Right ventricle myocardium superior (tissue), 1 donor: ENCODE results near the gene LRRK1. TPM values are rescaled to one million over a fixed set of nuclear protein-coding genes. Genes with fewer than 3 reads are reported as not detected.
A peak's percentile ranks its signal among the peaks of the same experiment; 100 is the strongest.

Experiments used
- ATAC-seq: fragments of 200-7000 bp; cut with Tn5 transposase; one replicate; pipeline ENCODE4 v1.9.1; 2020; ENCODE audit warnings: mild to moderate bottlenecking; ENCODE audit not compliant: poor library complexity
- DNase-seq: peaks from one replicate; pipeline ENCODE4 v3.0.0-alpha.2; 2020
- intact Hi-C: fragments of 100-400 bp; cut with DNase I; formaldehyde crosslinking; loops from one replicate; pipeline ENCODE4 v1.11.2; 2022
- total RNA-seq: library from RNA; stranded (reverse); fragmentation: NEBNext Ultra II Directional; extraction: Animal tissue kit (Norgen Biotek cat#: 25700); gene quantifications from one replicate; pipeline ENCODE4 v1.2.1, GENCODE V29; 2021
- donor health status: DM: no; HTN: yes; CAD: no; lungs with severe emphysema.

Gene LRRK1
- total RNA-seq, 1 donor from 2014 or later = 3.0 TPM

DNA sequence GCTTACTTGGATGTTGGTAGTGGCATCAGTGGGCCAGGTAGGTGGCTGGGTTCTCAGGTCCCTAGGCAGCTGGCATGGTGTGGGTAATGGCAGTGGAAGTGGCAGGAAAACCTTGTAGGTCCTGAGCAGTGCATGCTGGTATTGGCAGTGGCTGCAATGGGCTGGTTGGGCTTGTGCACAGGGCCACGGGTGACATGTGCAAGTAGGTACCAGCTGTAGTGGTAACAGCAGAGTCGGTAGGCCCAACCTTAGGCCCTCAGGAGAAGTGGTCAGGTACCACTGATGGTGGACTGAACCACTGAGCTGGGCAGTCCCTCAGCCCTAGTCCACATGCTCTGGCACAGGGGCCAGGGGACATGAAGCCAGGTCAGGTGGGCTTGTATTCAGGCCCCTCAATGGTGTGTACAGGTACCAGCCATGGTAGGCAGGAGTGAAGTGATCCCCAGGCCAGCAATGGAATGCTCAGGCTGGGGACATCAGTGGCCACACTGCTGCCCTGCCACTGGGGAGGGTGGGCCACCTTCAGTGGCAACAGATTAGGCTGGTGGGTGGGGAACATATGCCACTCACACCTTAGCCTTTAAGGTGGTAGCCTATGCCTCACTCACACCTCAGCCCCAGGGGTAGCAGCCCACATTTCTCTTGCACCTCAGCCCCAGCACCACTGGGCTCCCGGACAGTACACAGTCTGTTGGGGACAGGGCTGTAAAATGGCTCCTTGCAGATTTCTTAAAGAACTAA is 118.1 kb downstream of the LRRK1 start:
- no peak for DNase-seq
- intact Hi-C loops = no loop called here
- ATAC-seq = no peak

DNA sequence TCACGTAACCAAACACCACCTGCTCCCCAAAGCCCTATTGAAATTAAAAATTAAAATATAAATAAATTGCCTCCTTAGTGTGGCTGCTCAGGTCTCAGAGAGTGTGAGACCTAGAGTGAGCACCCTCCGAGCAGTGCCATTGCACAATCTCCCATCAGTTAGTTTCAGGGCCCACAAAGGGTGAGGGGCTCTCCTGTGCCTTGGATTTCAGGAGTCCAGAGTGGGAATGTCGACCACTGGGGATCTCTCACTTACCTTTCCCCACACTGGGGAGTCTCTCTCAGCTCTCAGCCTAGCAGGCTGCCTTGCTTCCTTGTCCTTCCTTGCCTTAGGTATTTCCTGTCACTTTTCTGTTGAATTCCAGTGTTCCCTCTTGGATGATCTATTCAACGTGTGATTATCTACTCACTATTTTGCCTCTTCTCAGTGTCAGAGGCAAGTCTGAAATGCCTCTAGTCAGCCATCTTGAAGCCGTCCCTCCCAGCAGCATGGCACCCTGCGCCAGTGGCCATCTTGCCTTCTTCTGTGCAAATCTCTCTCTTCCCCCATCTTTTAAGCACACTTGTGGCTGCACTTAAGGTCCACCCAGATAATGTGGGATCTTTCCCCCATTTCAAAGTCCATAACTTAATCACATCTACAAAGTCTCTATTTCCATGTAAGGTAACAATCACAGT is 119.3 kb downstream of the LRRK1 start:
- intact Hi-C loops = no loop called here
- DNase-seq = no peak

DNA sequence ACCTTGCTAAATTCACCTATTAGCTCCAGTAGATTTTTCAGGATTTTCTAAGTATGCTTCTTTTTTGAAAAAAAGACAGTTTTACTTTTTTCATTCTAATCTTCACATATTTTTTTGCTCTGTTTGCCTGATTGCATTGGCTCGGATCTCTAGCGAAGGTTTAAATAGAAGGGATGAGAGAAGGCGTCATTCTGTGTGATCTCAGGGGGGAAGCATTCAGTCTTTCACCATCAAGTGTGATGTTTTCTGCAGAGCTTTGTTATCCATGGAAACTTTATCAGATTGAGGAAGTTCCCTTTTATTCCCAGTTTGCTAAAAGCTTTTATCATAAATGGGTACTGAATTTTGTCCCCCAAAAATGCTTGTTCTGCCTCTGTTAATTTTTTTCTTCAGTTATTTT is 120.3 kb downstream of the LRRK1 start:
- intact Hi-C loops = no loop called here
- DNase-seq = no peak
- peak; percentile 62 for ATAC-seq

More for the DNA sequence above, 119.3 kb downstream of the LRRK1 start:
- ATAC-seq = no peak

DNA sequence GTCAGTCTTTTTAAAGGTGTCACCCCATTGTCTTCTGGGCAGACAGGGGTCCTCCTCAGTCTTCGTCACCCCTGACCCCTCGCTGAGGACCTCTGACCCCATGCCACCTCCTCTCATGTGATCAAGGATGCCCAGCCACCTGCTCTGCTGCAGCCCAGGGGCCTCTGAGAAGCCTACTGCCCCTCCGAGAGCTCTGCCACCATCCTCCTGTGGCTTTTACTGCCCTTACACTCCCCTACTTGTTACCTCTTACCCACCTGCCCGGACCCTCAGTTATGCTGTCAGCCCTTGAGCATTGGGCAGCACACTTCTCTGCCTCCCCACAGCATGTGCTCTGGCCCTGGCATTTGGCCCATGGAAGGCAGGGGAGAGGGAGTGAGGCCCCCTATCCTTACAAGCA is 123.2 kb downstream of the LRRK1 start:
- DNase-seq = no peak
- intact Hi-C loops = no loop called here
- ATAC-seq = no peak

DNA sequence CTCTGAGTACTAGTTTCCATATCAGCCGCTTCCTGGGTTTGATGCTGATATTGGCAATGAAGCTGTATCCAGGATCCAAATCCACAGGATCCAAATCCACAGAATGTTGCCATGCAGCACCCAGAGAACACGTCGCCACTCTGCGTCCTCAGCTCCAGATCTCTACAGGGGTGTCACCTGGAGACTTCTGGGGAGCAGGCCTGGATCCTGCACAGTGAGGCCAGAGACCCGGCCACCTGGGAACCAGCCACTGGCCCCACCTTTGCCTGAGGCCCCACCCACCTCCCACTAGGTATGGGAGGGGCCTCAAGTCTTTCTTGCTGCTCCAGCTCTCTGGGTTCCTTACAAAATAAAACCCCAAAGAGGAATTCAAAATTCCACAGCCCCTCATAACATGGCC is 123.9 kb downstream of the LRRK1 start:
- intact Hi-C loops = no loop called here
- DNase-seq = no peak

DNA sequence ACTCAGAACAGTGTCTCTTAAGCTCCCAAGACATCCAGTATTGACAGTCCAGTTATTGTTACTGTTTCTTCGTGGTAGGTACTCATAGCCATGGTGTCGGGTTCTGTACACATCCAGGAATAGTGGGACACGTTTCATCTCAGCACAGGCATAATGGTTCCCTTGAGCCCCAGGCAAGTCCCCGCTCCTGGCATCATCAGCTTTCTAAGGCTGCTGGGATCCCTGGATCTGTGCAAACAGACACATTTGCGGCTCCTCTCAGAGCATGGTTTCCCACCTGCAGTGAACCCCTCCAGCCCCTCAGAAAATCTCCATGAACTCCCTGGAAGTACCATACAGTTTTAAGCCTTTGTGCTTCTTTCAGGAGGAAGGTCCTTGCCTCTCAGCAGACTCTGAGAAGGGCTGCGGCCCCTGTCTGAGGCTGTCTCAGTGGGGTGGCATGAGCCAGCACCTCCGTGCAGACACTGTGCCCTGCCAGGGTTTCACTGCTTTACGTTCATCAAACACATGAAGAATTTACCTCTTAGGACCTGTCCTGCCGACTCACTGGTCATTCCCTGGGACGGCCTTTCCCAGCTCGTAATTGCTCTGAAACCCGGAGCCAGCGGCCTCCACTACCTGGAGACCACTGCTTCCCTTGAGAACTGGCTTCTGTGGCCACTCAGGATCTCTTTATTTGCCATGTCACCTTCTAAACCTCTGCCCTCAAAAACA is 124.9 kb downstream of the LRRK1 start:
- ATAC-seq = no peak
- DNase-seq = no peak

More for the DNA sequence above, 123.9 kb downstream of the LRRK1 start:
- ATAC-seq = no peak

DNA sequence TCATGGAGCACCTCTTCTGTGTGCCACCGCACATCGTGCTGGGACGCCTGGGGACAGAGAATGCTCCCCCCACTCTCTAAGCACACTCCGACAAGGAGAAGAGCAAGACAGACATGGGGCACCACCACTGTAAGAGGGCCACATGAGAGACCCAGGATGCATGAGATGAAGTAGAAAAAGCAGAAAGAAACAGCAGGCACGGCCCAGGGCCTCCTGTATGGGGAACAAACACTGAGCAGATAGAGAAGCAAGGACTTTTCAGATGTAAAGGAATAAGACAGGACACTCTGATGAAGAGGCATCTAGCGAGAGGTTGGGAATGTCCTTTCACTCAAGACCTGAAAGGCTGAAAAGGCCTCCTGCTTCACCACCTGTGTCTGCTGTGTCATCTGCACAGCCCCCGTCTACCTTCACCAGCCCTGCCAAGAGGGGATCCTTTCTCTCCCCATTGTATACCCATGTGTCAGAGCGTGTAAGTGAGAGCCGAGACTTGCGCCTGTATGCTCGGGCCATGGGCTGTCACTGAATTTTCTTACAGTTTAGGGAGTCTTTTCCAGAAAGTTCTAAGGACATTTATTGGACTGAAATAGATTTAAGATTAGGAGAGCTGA is 125.6 kb downstream of the LRRK1 start:
- ATAC-seq (no peak), DNase-seq (no peak)
- intact Hi-C loops = no loop called here

More for the DNA sequence above, 124.9 kb downstream of the LRRK1 start:
- intact Hi-C loops = no loop called here

DNA sequence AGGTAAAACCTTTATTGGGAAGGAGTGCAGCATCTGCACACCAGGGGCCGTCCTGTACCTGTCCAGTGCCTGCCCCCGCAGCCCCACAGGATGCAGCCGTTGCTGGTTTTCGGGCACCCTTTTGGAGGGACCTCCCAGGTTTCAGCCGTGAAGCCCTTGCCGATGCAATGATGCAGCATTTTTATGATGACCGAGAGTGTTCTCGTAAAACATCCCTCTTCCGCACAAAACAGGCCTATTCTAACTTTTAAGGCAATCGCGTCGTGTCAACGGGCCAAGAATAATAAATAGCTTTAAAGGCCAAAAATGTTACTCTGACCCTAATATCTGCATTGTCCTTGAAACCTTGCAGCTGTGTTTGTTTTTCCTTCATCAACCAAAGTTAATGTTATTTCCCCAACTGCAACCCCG is 126.1 kb downstream of the LRRK1 start:
- DNase-seq = peak; percentile 46
- peak; percentile 70 for ATAC-seq
- intact Hi-C loops = no loop called here

DNA sequence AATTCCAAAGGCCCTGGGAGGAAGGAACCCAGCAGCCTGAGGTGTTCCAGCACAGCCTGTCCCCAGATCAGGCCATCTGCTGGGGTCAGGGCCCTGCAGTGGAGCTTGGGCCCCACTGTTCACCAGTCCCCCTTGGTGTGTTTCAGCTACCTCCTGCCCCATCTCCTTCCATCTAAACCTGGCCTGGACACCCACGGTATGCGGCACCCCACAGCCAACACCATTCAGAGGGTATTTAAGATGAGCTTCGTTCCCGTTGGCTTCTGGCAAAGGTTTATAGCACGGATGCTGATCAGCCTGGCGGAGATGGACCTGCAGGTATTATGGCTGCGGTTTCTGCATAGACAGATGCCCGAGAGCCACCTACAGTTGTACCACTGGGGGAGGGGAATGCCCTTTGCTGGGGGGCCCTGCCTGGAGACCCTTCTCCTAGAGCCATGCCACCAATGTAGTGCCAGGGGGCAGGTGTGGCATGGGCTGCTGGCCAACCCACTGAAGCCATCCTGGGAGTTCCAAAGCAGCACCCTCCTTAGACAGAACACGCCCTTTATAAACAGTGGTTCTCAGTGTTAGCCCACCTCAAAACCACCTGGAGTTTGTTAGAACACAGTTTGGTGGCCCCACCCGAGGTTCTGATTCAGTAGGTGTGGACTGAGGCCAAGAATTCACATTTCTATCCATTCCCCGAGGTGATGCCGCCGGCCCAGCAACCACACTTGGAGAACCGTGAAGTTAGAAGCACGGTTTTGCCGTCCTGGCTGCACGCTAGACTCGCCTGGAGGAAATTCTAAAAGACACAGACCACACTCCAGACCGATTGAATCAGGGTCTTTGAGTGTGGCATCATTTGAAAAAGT is 126.9 kb downstream of the LRRK1 start:
- ATAC-seq (peak; percentile 43), DNase-seq (peak; percentile 37)
- intact Hi-C loops = no loop called here

DNA sequence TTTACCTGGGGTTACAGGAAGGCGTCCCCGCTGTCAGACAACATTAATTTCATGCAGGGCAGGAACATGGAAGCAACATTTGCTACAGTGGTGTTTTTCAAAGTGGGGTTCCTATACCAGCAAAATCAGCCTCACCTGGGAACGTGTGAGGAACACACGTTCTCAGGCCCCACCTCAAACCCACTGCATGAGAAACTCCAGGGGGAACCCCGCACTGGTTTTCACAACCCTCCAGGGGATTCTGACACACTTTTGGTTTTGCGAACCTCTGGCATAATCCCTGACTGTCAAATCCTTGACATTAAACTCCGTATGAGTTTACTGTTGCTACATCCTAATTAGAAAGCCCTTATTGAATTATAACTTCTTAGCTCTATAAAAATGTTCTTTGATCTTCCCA is 127.7 kb downstream of the LRRK1 start:
- DNase-seq (no peak), ATAC-seq (no peak)
- intact Hi-C loops = no loop called here

DNA sequence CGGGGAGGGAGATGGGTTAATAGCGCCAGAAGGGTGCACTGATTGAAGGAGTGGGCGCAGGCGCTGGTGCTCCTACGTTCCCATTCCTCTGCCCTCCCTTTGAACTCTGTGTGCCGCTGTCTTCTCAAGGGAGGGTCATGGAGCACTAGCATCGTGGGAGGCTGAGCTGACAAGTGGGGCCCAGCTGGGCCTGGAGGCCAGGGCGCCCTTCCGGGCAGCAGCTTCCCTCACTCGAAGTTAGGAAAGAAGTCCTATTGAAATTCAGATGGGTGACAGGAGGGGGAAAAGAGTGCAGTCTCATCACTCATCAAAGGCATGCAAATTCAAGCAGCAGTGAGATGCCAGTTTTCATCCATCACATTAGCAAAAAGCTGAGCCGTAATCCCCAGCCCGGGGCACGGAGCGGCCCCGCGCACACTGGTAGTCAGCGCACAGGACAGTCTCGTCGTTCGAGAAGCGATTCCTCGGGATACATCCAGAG is 128.2 kb downstream of the LRRK1 start:
- intact Hi-C loops = no loop called here
- ATAC-seq (no peak), DNase-seq (no peak)

DNA sequence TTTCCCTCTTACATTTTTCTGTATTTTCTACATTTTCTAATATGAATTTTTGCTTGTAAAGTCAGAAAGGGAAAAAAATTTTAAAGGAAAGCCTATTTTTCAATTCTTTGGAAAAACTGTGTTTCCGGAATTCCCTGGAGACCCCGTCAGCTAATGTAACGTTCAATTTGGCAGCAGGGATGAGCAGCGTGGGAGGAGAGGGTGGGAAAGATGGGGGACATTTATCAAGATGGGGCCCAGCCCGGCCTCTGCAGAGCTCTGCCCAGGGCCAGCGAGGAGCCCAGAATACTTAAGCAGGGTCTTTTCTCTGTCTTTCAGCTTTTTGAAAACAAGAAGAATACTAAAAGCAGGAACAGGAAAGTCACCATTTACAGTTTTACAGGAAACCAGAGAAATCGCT is 129.0 kb downstream of the LRRK1 start:
- no peak for ATAC-seq
- no peak for DNase-seq
- intact Hi-C loops = no loop called here

DNA sequence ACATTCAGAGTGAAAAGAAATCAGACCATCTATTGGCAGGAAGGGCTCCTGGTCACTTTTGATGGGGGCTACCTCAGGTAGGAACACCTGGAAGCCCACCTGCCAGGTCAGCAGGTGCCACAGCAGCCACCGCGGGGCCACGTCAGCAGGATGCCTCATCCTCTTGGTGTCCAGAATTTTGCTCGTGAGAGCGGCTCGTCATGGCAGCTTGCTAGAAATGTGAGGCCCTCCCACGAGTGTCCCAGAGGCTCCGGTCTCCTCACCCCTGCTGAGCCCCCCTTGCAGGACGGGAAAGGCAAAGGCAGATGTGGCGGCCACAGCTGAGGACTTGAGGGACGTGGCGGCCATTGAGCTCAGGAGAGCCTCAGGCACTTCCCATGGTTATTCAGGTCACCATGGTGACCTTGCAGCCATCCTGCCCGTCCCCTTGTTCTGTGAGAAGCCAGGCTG is 129.4 kb downstream of the LRRK1 start:
- DNase-seq = peak; percentile 33

DNA sequence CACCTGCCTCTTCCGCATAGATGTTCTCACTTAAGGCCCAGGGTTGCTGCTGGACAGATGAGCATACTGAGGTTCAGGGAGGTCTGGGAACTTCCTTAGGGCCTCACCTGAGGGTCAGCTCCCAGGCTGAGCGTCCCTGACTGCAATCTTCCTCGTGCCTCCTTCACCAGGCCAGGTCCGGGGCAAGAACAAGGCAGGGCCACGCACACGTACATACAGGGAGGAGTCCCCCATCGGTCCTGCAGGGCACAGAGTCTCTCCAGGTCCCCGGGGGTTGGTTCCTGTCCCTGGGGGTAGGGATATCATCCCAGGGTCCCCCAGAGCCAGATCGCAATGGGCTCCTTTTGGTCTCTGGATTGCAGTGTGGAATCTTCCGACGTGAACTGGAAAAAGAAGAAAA is 130.1 kb downstream of the LRRK1 start:
- DNase-seq (no peak), ATAC-seq (no peak)
- intact Hi-C loops = no loop called here

More for the DNA sequence above, 129.4 kb downstream of the LRRK1 start:
- ATAC-seq = no peak
- intact Hi-C loops = no loop called here

DNA sequence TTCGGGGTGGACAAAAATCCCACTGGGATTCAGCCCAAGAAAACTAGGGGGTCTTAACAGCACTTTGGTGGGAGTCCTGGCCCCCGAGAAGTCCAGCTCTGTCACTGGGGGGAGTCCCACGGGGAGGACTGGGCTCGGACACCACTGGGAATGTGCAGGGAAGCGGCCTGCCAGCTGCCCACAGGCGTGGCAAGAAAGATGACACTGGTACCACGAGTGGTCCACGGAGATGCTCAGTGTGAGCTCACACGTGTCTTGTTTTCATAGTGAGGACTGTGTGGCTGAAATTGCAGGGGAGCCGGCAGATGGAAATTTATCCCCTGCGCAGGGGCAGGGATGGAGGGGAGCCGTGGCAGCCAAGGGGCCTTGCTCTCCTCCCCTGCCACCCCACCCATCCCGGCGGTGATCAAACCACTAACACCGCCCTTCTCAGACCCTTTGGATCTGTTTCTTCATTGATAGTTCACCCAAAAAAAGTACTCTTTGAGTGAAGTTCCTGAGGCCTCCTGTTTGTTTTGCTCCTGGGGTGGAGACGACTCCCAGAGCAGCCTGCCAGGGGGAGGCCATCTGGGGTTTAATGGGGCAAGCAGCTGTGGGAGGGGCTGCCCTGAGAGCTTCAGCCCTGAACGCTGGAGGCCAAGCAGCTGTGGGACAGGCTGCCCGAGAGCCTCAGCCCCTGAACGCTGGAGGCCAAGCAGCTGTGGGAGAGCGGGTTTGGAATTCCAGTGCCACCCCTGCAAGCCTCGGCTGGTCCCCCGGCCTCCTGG is 130.9 kb downstream of the LRRK1 start:
- intact Hi-C loops = no loop called here
- peak; percentile 60 for DNase-seq
- no peak for ATAC-seq

DNA sequence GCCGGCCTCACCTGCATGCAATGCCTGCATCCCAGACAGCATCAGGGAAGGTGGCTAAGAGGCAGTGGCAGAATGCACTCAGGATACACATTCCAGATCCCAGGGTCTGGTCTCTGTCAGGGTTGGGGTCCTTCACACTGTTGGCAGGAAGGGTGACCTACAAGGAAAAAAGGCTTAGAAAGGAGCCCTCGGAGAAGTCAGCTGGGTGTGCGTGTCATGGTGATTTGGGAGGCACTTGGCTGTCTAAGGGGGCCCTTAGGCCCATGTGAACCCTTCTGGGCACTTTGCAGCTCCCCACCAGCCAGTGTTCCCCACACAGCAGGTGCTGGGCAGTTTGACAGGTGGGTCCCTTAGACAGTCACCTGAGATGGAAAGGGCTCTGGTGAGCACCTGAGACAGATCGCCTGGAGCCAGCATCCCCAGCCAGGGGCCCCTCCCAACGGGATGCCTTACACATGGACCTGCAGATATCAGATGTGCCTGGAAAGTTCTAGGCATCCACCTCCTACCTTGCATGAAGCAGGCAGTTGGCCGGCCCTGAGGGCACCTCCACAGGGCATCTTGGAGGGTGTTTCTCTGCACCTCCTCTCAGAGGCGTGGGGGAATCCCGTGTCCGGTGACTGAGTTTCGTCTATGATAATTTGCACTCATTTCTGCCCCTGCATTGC is 131.6 kb downstream of the LRRK1 start:
- ATAC-seq (no peak), DNase-seq (no peak)
- intact Hi-C loops = no loop called here
